HFF-Myc (cell line): Measurements from ENCODE around the gene IKZF4.

ENCODE experiments used
- DNase-seq: peaks from one replicate; pipeline ENCODE4 v3.0.0-alpha.2; 2011; ENCODE audit warnings: low read depth; ENCODE audit errors: extremely low read depth
- H3K4me3 ChIP-seq: replicated peaks from 2 replicates; pipeline ENCODE4 v1.5.1; 2011; ENCODE audit warnings: low read depth, mild to moderate bottlenecking, control low read depth, low read length
- CTCF ChIP-seq: IDR thresholded peaks from 2 replicates; pipeline ENCODE4 v1.5.1; 2012; ENCODE audit warnings: mild to moderate bottlenecking, low read depth, low read length, control low read depth; ENCODE audit errors: missing control alignments

IKZF4 gene

GRCh38 chr12:56014205-56014604 is 6.6 kb upstream of the IKZF4 start:
- TF ChIP-seq CTCF, result no peak
- no peak for DNase-seq
- H3K4me3 ChIP-seq, result no peak overlapping the region

GRCh38 chr12:56017181-56017580 is 3.7 kb upstream of the IKZF4 start:
- DNase-seq, result no peak
- H3K4me3 ChIP-seq, result no peak overlapping the region
- no peak for TF ChIP-seq CTCF

- no peak for DNase-seq
- H3K4me3 ChIP-seq, result no peak overlapping the region
- TF ChIP-seq CTCF, result no peak
Observed at GRCh38 chr12:56018356-56018755, 2.5 kb upstream of the IKZF4 start.

GRCh38 chr12:56021889-56022497 is 1.1 kb downstream of the IKZF4 start:
- H3K4me3 ChIP-seq, result no peak overlapping the region

GRCh38 chr12:56028511-56029165 is 7.8 kb downstream of the IKZF4 start:
- no peak overlapping the region for H3K4me3 ChIP-seq
- no peak for TF ChIP-seq CTCF
- no peak for DNase-seq

More at GRCh38 chr12:56021889-56022497, 1.1 kb downstream of the IKZF4 start:
- DNase-seq, result no peak
- TF ChIP-seq CTCF, result no peak

- TF ChIP-seq CTCF, result no peak
- no peak overlapping the region for H3K4me3 ChIP-seq
- no peak for DNase-seq
Observed at GRCh38 chr12:56029166-56029519, 8.3 kb downstream of the IKZF4 start.
